GM23338 (cell line): ENCODE results near the gene GAB1.

ENCODE experiments used
- TF ChIP-seq, protein P1 (sequence below), 2 experiments: fragments of 200-600 bp in 1 of 2; sonication (generic) in 1 of 2; conservative IDR thresholded peaks; 2 replicates each; pipeline versions ENCODE4 v1.5.1 to v1.6.1; 2016 to 2017; ENCODE audit warnings: antibody characterized with exemption in 2 of 2, low read depth in 2 of 2, mild to moderate bottlenecking in 2 of 2, moderate library complexity in 1 of 2
- TF ChIP-seq, protein P2 (sequence below): IDR thresholded peaks from one replicate; pipeline ENCODE4 v1.6.1; 2018; ENCODE audit warnings: antibody characterized with exemption; ENCODE audit not compliant: unreplicated experiment

DNA sequence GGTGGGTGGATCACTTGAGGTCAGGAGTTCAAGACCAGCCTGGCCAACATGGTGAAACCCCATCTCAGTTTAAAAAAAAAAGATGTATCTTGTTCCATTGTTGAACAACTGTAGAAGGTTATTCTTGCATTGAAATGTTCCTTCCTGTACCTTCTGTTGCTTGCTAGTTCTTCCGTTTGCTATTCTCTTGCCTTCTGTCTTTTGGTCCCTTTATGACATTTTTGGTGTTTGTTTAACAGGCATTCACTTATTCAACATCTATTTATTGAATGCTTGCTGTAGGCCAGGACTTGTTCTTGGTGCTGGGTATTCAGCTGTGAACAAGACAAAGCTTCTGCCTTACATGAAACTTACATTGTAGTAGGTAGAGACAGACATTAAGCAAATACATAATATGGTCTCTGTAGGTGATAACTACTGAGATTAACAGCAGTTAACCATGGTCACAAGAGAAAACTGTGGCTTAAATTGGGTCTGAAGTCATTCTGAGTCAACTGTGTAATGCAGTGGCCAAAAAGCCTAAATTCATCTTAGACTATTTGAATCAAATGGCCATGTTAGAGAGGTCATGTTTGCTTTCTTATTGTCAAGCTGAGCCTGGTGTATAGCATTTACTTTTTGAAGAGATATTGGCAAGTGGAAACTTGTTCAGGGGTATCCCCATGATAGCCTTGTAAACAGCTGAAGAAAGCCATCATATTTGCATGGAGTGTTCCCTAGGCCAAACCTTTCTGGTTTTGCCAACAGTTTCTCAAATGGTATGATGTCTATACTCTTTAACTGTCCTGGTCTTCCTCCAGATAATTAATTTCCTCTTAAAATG is 35.6 kb downstream of the GAB1 start:
- TF ChIP-seq, protein P1, sequence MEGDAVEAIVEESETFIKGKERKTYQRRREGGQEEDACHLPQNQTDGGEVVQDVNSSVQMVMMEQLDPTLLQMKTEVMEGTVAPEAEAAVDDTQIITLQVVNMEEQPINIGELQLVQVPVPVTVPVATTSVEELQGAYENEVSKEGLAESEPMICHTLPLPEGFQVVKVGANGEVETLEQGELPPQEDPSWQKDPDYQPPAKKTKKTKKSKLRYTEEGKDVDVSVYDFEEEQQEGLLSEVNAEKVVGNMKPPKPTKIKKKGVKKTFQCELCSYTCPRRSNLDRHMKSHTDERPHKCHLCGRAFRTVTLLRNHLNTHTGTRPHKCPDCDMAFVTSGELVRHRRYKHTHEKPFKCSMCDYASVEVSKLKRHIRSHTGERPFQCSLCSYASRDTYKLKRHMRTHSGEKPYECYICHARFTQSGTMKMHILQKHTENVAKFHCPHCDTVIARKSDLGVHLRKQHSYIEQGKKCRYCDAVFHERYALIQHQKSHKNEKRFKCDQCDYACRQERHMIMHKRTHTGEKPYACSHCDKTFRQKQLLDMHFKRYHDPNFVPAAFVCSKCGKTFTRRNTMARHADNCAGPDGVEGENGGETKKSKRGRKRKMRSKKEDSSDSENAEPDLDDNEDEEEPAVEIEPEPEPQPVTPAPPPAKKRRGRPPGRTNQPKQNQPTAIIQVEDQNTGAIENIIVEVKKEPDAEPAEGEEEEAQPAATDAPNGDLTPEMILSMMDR (conservative IDR thresholded peaks at IDR 0.05; ENCODE audit: low read depth in 2 of 2), result no peak
- TF ChIP-seq, protein P2, sequence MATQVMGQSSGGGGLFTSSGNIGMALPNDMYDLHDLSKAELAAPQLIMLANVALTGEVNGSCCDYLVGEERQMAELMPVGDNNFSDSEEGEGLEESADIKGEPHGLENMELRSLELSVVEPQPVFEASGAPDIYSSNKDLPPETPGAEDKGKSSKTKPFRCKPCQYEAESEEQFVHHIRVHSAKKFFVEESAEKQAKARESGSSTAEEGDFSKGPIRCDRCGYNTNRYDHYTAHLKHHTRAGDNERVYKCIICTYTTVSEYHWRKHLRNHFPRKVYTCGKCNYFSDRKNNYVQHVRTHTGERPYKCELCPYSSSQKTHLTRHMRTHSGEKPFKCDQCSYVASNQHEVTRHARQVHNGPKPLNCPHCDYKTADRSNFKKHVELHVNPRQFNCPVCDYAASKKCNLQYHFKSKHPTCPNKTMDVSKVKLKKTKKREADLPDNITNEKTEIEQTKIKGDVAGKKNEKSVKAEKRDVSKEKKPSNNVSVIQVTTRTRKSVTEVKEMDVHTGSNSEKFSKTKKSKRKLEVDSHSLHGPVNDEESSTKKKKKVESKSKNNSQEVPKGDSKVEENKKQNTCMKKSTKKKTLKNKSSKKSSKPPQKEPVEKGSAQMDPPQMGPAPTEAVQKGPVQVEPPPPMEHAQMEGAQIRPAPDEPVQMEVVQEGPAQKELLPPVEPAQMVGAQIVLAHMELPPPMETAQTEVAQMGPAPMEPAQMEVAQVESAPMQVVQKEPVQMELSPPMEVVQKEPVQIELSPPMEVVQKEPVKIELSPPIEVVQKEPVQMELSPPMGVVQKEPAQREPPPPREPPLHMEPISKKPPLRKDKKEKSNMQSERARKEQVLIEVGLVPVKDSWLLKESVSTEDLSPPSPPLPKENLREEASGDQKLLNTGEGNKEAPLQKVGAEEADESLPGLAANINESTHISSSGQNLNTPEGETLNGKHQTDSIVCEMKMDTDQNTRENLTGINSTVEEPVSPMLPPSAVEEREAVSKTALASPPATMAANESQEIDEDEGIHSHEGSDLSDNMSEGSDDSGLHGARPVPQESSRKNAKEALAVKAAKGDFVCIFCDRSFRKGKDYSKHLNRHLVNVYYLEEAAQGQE, result no peak
